Large intestine (tissue), 3 donors: ENCODE data around the gene NCOA5. TPM values are rescaled to one million over a fixed set of nuclear protein-coding genes. Genes with fewer than 3 reads are reported as not detected.
"Not testable (repeated sequence)": the region's sequence is repeated elsewhere in the genome, so short reads cannot be mapped to it uniquely, and the experiment has no call there.

ENCODE experiments used
- DNase-seq, 2 donors: peaks; one replicate each; pipeline versions ENCODE4 v3.0.0 to v3.0.0-alpha.2; 2013
- H3K27ac ChIP-seq: one replicate; pipeline ENCODE4 v1.5.1; 2013; ENCODE audit warnings: low read length
- H3K27me3 ChIP-seq: 2 replicates; pipeline ENCODE4 v1.6.1; 2013; ENCODE audit warnings: low read length; ENCODE audit not compliant: control insufficient read depth, insufficient read depth
- H3K36me3 ChIP-seq: 2 replicates; pipeline ENCODE4 v1.6.1; 2013; ENCODE audit warnings: low read length; ENCODE audit not compliant: control insufficient read depth, insufficient read depth
- H3K4me1 ChIP-seq: one replicate; pipeline ENCODE4 v1.6.1; 2013; ENCODE audit warnings: low read length; ENCODE audit not compliant: control insufficient read depth, insufficient read depth
- H3K4me3 ChIP-seq: one replicate; pipeline ENCODE4 v1.5.1; 2013; ENCODE audit warnings: low read length
- H3K9me3 ChIP-seq: one replicate; pipeline ENCODE4 v1.6.1; 2013; ENCODE audit warnings: mild to moderate bottlenecking, low read depth, low read length, moderate library complexity; ENCODE audit not compliant: control insufficient read depth
- WGBS: methylation state at CpG from one replicate; pipeline ENCODE4 v1.1.5; 2013; ENCODE audit warnings: low lambda C conversion rate; ENCODE audit not compliant: insufficient coverage; 5-methylcytosine and 5-hydroxymethylcytosine counted together
- polyA plus RNA-seq: library from polyadenylated mRNA; unstranded; fragments of 120-200 nt; gene quantifications from one replicate; pipeline ENCODE4 v1.2.1, GENCODE V29; 2013

The NCOA5 gene
- polyA plus RNA-seq, 1 donor = 38.9 TPM

GRCh38 chr20:46091622-46092535 is 2.1 kb upstream of the NCOA5 start:
- H3K9me3 ChIP-seq, H3K27me3 ChIP-seq, H3K4me1 ChIP-seq, DNase-seq, H3K27ac ChIP-seq, H3K36me3 ChIP-seq, H3K4me3 ChIP-seq: not testable (repeated sequence)
- no CpG with 5 or more reads among the region's 52 CpGs for WGBS

- peak overlapping the region; percentile 92 for H3K4me3 ChIP-seq
- no peaks in the 10 kb centered on the region for H3K36me3 ChIP-seq
- WGBS = no CpG with 5 or more reads among the region's 31 CpGs
- peaks cover 3% of the 10 kb centered on the region for H3K9me3 ChIP-seq
- no peak for DNase-seq
- H3K27me3 ChIP-seq = no peaks in the 10 kb centered on the region
- H3K4me1 ChIP-seq = peaks cover 9% of the 10 kb centered on the region
- peak overlapping the region; percentile 83 for H3K27ac ChIP-seq
Observed at GRCh38 chr20:46089167-46089416, 670 bp downstream of the NCOA5 start.

- Histone ChIP-seq H3K27ac (peak overlapping the region; percentile 83), H3K4me3 (peak overlapping the region; percentile 92), H3K9me3 (peaks cover 3% of the 10 kb centered on the region), H3K4me1 (peaks cover 9% of the 10 kb centered on the region), H3K27me3 (no peaks in the 10 kb centered on the region), H3K36me3 (no peaks in the 10 kb centered on the region)
- peak in 1 of 2 donors; percentile 8 for DNase-seq
- 0% methylated on average over 2 of the region's 22 CpGs for WGBS
Observed at GRCh38 chr20:46088409-46089166, 1.2 kb downstream of the NCOA5 start.

GRCh38 chr20:46087161-46087560 is 2.6 kb downstream of the NCOA5 start:
- peaks cover 9% of the 10 kb centered on the region for H3K4me1 ChIP-seq
- no peaks in the 10 kb centered on the region for H3K36me3 ChIP-seq
- no peaks in the 10 kb centered on the region for H3K27me3 ChIP-seq
- peaks cover 3% of the 10 kb centered on the region for H3K9me3 ChIP-seq
- no peak overlapping the region for H3K4me3 ChIP-seq
- DNase-seq = no peak
- no peak overlapping the region for H3K27ac ChIP-seq
- no CpG with 5 or more reads among the region's 8 CpGs for WGBS

- Histone ChIP-seq H3K36me3 (no peaks in the 10 kb centered on the region), H3K27ac (no peak overlapping the region), H3K27me3 (no peaks in the 10 kb centered on the region), H3K4me1 (peaks cover 9% of the 10 kb centered on the region), H3K9me3 (no peaks in the 10 kb centered on the region), H3K4me3 (no peak overlapping the region)
- DNase-seq = peak in 1 of 2 donors; percentile 35
- WGBS = 0% methylated on average over 1 of the region's 4 CpGs
Observed at GRCh38 chr20:46085179-46085851, 4.4 kb downstream of the NCOA5 start.

GRCh38 chr20:46084805-46085178 is 5.0 kb downstream of the NCOA5 start:
- no CpG with 5 or more reads among the region's 3 CpGs for WGBS
- H3K27me3 ChIP-seq = no peaks in the 10 kb centered on the region
- no peaks in the 10 kb centered on the region for H3K9me3 ChIP-seq
- no peak overlapping the region for H3K27ac ChIP-seq
- no peaks in the 10 kb centered on the region for H3K36me3 ChIP-seq
- no peak overlapping the region for H3K4me3 ChIP-seq
- peaks cover 9% of the 10 kb centered on the region for H3K4me1 ChIP-seq
- DNase-seq = no peak

GRCh38 chr20:46083531-46084061 is 6.2 kb downstream of the NCOA5 start:
- Histone ChIP-seq H3K27me3 (no peaks in the 10 kb centered on the region), H3K27ac (no peak overlapping the region), H3K9me3 (no peaks in the 10 kb centered on the region), H3K36me3 (peaks cover 5% of the 10 kb centered on the region), H3K4me3 (no peak overlapping the region), H3K4me1 (peaks cover 9% of the 10 kb centered on the region)
- WGBS = no CpG with 5 or more reads among the region's 1 CpG
- DNase-seq = no peak

- Histone ChIP-seq H3K27ac (no peak overlapping the region), H3K36me3 (peaks cover 10% of the 10 kb centered on the region), H3K9me3 (no peaks in the 10 kb centered on the region), H3K4me1 (peaks cover 6% of the 10 kb centered on the region), H3K27me3 (no peaks in the 10 kb centered on the region), H3K4me3 (no peak overlapping the region)
- no CpG with 5 or more reads among the region's 6 CpGs for WGBS
- no peak for DNase-seq
Observed at GRCh38 chr20:46083101-46083500, 6.7 kb downstream of the NCOA5 start.

- no peak overlapping the region for H3K4me3 ChIP-seq
- no peaks in the 10 kb centered on the region for H3K9me3 ChIP-seq
- H3K36me3 ChIP-seq = peaks cover 22% of the 10 kb centered on the region
- no peak for DNase-seq
- H3K4me1 ChIP-seq = no peaks in the 10 kb centered on the region
- no peak overlapping the region for H3K27ac ChIP-seq
- 100% methylated on average over 1 of the region's 1 CpG for WGBS
- no peaks in the 10 kb centered on the region for H3K27me3 ChIP-seq
Observed at GRCh38 chr20:46081074-46081473, 8.7 kb downstream of the NCOA5 start.

- H3K27ac ChIP-seq = no peak overlapping the region
- H3K4me1 ChIP-seq = no peaks in the 10 kb centered on the region
- H3K36me3 ChIP-seq = peaks cover 40% of the 10 kb centered on the region
- WGBS = no CpG with 5 or more reads among the region's 7 CpGs
- no peak for DNase-seq
- H3K9me3 ChIP-seq = no peaks in the 10 kb centered on the region
- H3K4me3 ChIP-seq = no peak overlapping the region
- H3K27me3 ChIP-seq = no peaks in the 10 kb centered on the region
Observed at GRCh38 chr20:46078954-46079353, 10.8 kb downstream of the NCOA5 start.
